T-helper 1 cell treated with Interleukin-12 subunit alpha and Interleukin-12 subunit beta and Interleukin-4 antibody, amounts not matched to agents 30 ng/mL and 1 ng/mL, for 36 hours (primary cell): Measurements from ENCODE around the gene ATG16L1. TPM values are rescaled to one million over a fixed set of nuclear protein-coding genes. Genes with fewer than 3 reads are reported as not detected.

ENCODE experiments used
- intact Hi-C: fragments of 100-400 bp; cut with micrococcal nuclease; formaldehyde crosslinking; loops from one replicate; pipeline ENCODE4 v1.15.1; 2024
- total RNA-seq: library from RNA; stranded (reverse); gene quantifications from 2 replicates; pipeline ENCODE4 v1.2.3, GENCODE V29; 2022

Gene ATG16L1
- total RNA-seq, 1 donor from 2014 or later = 57.1 TPM

GRCh38 chr2:233325814-233326213 is 74.3 kb downstream of the ATG16L1 start:
- intact Hi-C loops = no loop called here

GRCh38 chr2:233326500-233326899 is 75.0 kb downstream of the ATG16L1 start:
- intact Hi-C loops = no loop called here

GRCh38 chr2:233328922-233329321 is 77.4 kb downstream of the ATG16L1 start:
- intact Hi-C loops = no loop called here

GRCh38 chr2:233329489-233330135 is 78.1 kb downstream of the ATG16L1 start:
- intact Hi-C loops = loop anchor here (2.0 to 10.0 kb wide), 3 partner anchors 252 to 725 kb away; partner anchors contain the start of gene INPP5D

GRCh38 chr2:233331536-233331935 is 80.1 kb downstream of the ATG16L1 start:
- intact Hi-C loops = loop anchor here (1.0 to 10.0 kb wide), 6 partner anchors 22 to 727 kb away; partner anchors contain the start of genes ATG16L1 and INPP5D

GRCh38 chr2:233332125-233332524 is 80.7 kb downstream of the ATG16L1 start:
- intact Hi-C loops = loop anchor here (5.0 to 10.0 kb wide), 2 partner anchors 255 to 727 kb away; no protein-coding TSS in a partner anchor

- intact Hi-C loops = loop anchor here (5.0 to 10.0 kb wide), 2 partner anchors 258 to 730 kb away; no protein-coding TSS in a partner anchor
Measured at GRCh38 chr2:233334915-233335314, 83.4 kb downstream of the ATG16L1 start.

- intact Hi-C loops = loop anchor here (10.0 kb wide), 1 partner anchor 731 kb away; no protein-coding TSS in a partner anchor
Measured at GRCh38 chr2:233336091-233336490, 84.6 kb downstream of the ATG16L1 start.

- intact Hi-C loops = loop anchor here (10.0 kb wide), 1 partner anchor 732 kb away; no protein-coding TSS in a partner anchor
Measured at GRCh38 chr2:233336541-233336940, 85.1 kb downstream of the ATG16L1 start.

- intact Hi-C loops = loop anchor here (10.0 kb wide), 1 partner anchor 733 kb away; no protein-coding TSS in a partner anchor
Measured at GRCh38 chr2:233338046-233338445, 86.6 kb downstream of the ATG16L1 start.

GRCh38 chr2:233338812-233339368 is 87.4 kb downstream of the ATG16L1 start:
- intact Hi-C loops = loop anchor here (10.0 kb wide), 1 partner anchor 734 kb away; no protein-coding TSS in a partner anchor

GRCh38 chr2:233339427-233339826 is 88.0 kb downstream of the ATG16L1 start:
- intact Hi-C loops = loop anchor here (10.0 kb wide), 1 partner anchor 735 kb away; no protein-coding TSS in a partner anchor

- intact Hi-C loops = no loop called here
Measured at GRCh38 chr2:233341296-233341695, 89.8 kb downstream of the ATG16L1 start.

- intact Hi-C loops = no loop called here
Measured at GRCh38 chr2:233342301-233342700, 90.8 kb downstream of the ATG16L1 start.

GRCh38 chr2:233343171-233343705 is 91.8 kb downstream of the ATG16L1 start:
- intact Hi-C loops = no loop called here

Other genes starting within 250 kb of the ATG16L1 start
- not detected in 2 replicates for gene NGEF, start 238.4 kb upstream of the ATG16L1 start, total RNA-seq
- not detected in 2 replicates for gene NEU2, start 219.0 kb upstream of the ATG16L1 start, total RNA-seq
- 128 and 141 TPM in 2 replicates for gene INPP5D, start 191.3 kb upstream of the ATG16L1 start, total RNA-seq
- gene SAG, start 56.1 kb downstream of the ATG16L1 start, total RNA-seq = not detected in 2 replicates
- 58.0 and 59.1 TPM in 2 replicates for gene DGKD, start 102.8 kb downstream of the ATG16L1 start, total RNA-seq